ENCODE data around the gene TGFBR3. TPM values are rescaled to one million over a fixed set of nuclear protein-coding genes. Genes with fewer than 3 reads are reported as not detected.

Gene TGFBR3
- total and polyA plus RNA-seq, 2 of the 4 experiments (the other 2 are of a cell fraction): 3.0 to 11.3 TPM

GRCh38 chr1:91768786-91769725 is 116.9 kb downstream of the TGFBR3 start (continued):
- TF ChIP-seq ELK1 (IDR thresholded peaks at IDR 0.05; ENCODE audit: borderline replicate concordance, low read depth, low read length) (no peak), NFE2L2 (IDR thresholded peaks at IDR 0.05; ENCODE audit: low read depth, low read length) (no peak)

- H3K4me2 ChIP-seq (ENCODE audit: low read depth, low read length): no peak overlapping the region
- TF ChIP-seq MAZ (IDR thresholded peaks at IDR 0.05; ENCODE audit: borderline replicate concordance, low read depth, low read length): no peak
- TF ChIP-seq RAD21 (IDR thresholded peaks at IDR 0.05; ENCODE audit: low read length): no peak
- no peak for TF ChIP-seq RCOR1 (IDR thresholded peaks at IDR 0.05; ENCODE audit: insufficient replicate concordance, low read length)
- no peak for TF ChIP-seq NFE2L2 (IDR thresholded peaks at IDR 0.05; ENCODE audit: low read depth, low read length)
- TF ChIP-seq CTCF (conservative IDR thresholded peaks at IDR 0.05; ENCODE audit: low read depth, low read length): no peak
- no peak for TF ChIP-seq RFX5 (IDR thresholded peaks at IDR 0.05; ENCODE audit: low read depth, low read length)
- TF ChIP-seq USF2 (IDR thresholded peaks at IDR 0.05; ENCODE audit: low read depth, low read length): no peak
- no peak for TF ChIP-seq MXI1 (IDR thresholded peaks at IDR 0.05; ENCODE audit: borderline replicate concordance, low read depth, low read length)
- TF ChIP-seq FOS (IDR thresholded peaks at IDR 0.05; ENCODE audit: low read depth, low read length): no peak
Measured at GRCh38 chr1:91768120-91768519, 117.8 kb downstream of the TGFBR3 start.

More at GRCh38 chr1:91768120-91768519, 117.8 kb downstream of the TGFBR3 start:
- Histone ChIP-seq H3K36me3 (ENCODE audit: control insufficient read depth, insufficient read depth, low read length) (peaks cover 2% of the 10 kb centered on the region; the same call in 1 of the 2 replicates), H3K27me3 (ENCODE audit: control insufficient read depth, insufficient read depth, low read length) (no peaks in the 10 kb centered on the region), H3K23ac (ENCODE audit: low read depth, low read length) (no peak overlapping the region), H4K20me1 (ENCODE audit: insufficient read depth, low read length) (no peaks in the 10 kb centered on the region), H3K9me1 (ENCODE audit: insufficient read depth, low read length) (peaks cover 3% of the 10 kb centered on the region; the same call in 1 of the 2 replicates), H4K91ac (ENCODE audit: insufficient read depth, low read depth, low read length) (no peak overlapping the region), H2BK20ac (ENCODE audit: low read depth, low read length) (no peak overlapping the region), H3K79me1 (ENCODE audit: low read depth in 1 of 2, low read length in 2 of 2) (no peaks in the 10 kb centered on the region), H2BK5ac (ENCODE audit: low read depth, low read length, poor library complexity, severe bottlenecking) (no peak overlapping the region), H3K9ac (ENCODE audit: low read depth, low read length) (no peak overlapping the region), H2AK9ac (replicated peaks; ENCODE audit: low read depth, low read length, poor library complexity) (no peak overlapping the region), H3K27ac (ENCODE audit: insufficient read depth, low read length) (no peak overlapping the region), H3K14ac (replicated peaks; ENCODE audit: low read depth, low read length) (no peak overlapping the region), H3K4ac (ENCODE audit: low read depth, low read length) (no peak overlapping the region), H3K4me3 (ENCODE audit: insufficient read depth, low read depth, low read length) (no peak overlapping the region), H2BK120ac (ENCODE audit: low read depth, low read length) (no peak overlapping the region), H2AK5ac (ENCODE audit: low read depth, low read length) (no peak overlapping the region), H4K8ac (ENCODE audit: low read depth in 2 of 2, low read length in 2 of 2) (no peak overlapping the region), H3K9me3 (ENCODE audit: control insufficient read depth, insufficient read depth, low read length) (no peaks in the 10 kb centered on the region), H3K4me1 (ENCODE audit: control insufficient read depth, insufficient read depth, low read length) (peaks cover 4% of the 10 kb centered on the region), H2AFZ (replicated peaks; ENCODE audit: low read length, poor library complexity) (no peak overlapping the region), H4K5ac (ENCODE audit: low read depth, low read length) (no peak overlapping the region), H2BK15ac (ENCODE audit: low read depth, low read length) (no peak overlapping the region), H3K18ac (ENCODE audit: low read depth, low read length) (no peak overlapping the region), H3K56ac (ENCODE audit: extremely low read depth, insufficient read depth, low read length) (no peak overlapping the region)
- ATAC-seq (ENCODE audit: low read depth) (no peak), DNase-seq (no peak)
- in situ Hi-C loops (cut with MboI; ENCODE audit: low sequenced_read_pairs) (no loop called here), dilution Hi-C loops (cut with HindIII; ENCODE audit: low sequenced_read_pairs, unreplicated experiment) (no loop called here), intact Hi-C loops (cut with micrococcal nuclease) (no loop called here)
- CTCF ChIA-PET: no interaction called here
- POLR2A ChIA-PET (ENCODE audit: unreplicated experiment): no interaction called here
- WGBS, 2 experiments (ENCODE audit: extremely low coverage in 2 of 2, insufficient read length in 1 of 2): 93% methylated on average over 2 of the region's 4 CpGs; no CpG with 5 or more reads in 1 of the 2 experiments
- no TSS peak for BruUV-seq (replicated peaks)
